Central memory CD8-positive, alpha-beta T cell (primary cell): ENCODE data around the gene KCNA4.
"Not testable (repeated sequence)": the region's sequence is repeated elsewhere in the genome, so short reads cannot be mapped to it uniquely, and the experiment has no call there.

Experiments
- ATAC-seq: fragments of 150-1000 bp; cut with Tn5 transposase; replicated peaks from 2 replicates; pipeline ENCODE4 v1.10.0; 2022; ENCODE audit warnings: mild to moderate bottlenecking, moderate FRiP score, moderate number of reproducible peaks; ENCODE audit not compliant: poor library complexity, severe bottlenecking; ENCODE audit errors: extremely low read depth
- DNase-seq, 2 donors: peaks; one replicate each; pipeline ENCODE4 v3.0.0; 2021; ENCODE audit warnings: low spot score in 2 of 2
- H3K27ac Mint-ChIP-seq: one replicate; pipeline ENCODE4 v1.8.0; 2022; ENCODE audit warnings: low read depth, mild to moderate bottlenecking, moderate library complexity, mixed read lengths
- H3K27me3 Mint-ChIP-seq: one replicate; pipeline ENCODE4 v1.8.0; 2022; ENCODE audit warnings: mixed read lengths
- H3K36me3 Mint-ChIP-seq: one replicate; pipeline ENCODE4 v1.8.0; 2022; ENCODE audit warnings: mild to moderate bottlenecking, moderate library complexity, mixed read lengths; ENCODE audit not compliant: insufficient read depth
- H3K4me1 Mint-ChIP-seq: one replicate; pipeline ENCODE4 v1.8.0; 2022; ENCODE audit warnings: mixed read lengths
- H3K4me3 Mint-ChIP-seq: one replicate; pipeline ENCODE4 v1.8.0; 2022; ENCODE audit warnings: mild to moderate bottlenecking, moderate library complexity, mixed read lengths
- H3K9me3 Mint-ChIP-seq: one replicate; pipeline ENCODE4 v1.8.0; 2022; ENCODE audit warnings: mixed read lengths

The KCNA4 gene

DNA sequence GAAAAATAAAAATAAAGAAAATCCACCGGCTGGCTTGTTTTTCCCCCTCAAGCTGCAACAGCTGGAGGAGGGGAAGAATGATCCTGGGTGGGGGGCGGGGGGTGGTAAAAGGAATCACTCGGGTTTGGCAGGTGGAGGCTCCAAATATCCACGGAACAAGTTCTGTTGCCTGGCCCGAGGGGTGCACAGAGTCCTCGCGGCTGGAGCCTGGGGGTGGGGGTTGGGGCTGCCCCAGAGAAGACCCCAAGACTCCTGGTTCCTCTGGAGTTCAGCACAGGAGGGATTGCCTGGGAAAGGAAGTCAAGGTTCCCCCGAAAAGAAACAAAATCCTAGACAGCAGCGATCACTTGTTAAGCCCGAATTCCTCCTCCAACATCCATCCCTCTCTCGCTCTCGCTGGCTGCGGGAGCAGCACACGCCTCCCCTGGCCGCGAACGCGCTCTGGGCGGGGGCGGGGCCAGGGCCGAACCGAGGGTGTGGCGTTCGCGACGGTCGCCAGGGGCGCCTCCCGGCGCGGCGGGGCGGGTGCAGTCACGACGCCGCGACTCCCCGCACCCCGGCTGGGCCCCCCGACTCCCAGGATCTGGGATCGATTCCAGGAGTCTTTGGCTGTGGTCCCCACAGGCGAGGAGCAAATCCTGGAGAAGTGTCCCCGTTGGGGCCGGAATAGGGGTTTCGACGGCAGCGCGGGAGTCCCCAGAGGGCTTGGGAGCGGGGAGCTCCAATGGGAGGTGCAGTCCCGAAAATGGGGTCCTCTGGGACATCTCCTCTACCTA lies at the start of gene KCNA4:
KCNA4 (minus strand) TSS at position 443 of the 776 bp plus-strand sequence. CDS start 4,352 bp downstream, outside the sequence.
- ATAC-seq = no peak
- no peak for DNase-seq
- H3K27ac Mint-ChIP-seq = no peak within 1 kb of the TSS
- no peaks in the 10 kb centered on the region for H3K4me1 Mint-ChIP-seq
- H3K36me3 Mint-ChIP-seq = no peaks in the 10 kb centered on the region
- no peak within 1 kb of the TSS for H3K4me3 Mint-ChIP-seq
- peaks cover 21% of the 10 kb centered on the region for H3K27me3 Mint-ChIP-seq
- H3K9me3 Mint-ChIP-seq = peaks cover 6% of the 10 kb centered on the region

DNA sequence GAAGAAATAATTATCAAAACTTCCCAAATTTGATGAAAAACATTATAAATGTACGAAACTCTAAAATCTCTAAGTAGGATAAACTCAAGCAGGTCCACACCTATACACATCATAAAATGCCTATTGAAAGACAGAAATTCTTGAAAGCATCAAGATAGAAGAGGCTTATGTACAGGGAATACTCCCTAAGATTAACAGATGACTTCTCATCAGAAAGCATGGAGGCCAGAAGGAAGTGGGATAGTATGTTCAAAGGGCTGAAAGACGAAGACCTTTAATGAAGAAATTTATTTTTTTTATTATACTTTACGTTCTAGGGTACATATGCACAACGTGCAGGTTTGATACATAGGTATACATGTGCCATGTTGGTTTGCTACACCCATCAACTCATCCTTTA lies 45.3 kb upstream of the KCNA4 start:
- H3K27me3 Mint-ChIP-seq = no peaks in the 10 kb centered on the region
- no peak overlapping the region for H3K4me3 Mint-ChIP-seq
- no peaks in the 10 kb centered on the region for H3K36me3 Mint-ChIP-seq

DNA sequence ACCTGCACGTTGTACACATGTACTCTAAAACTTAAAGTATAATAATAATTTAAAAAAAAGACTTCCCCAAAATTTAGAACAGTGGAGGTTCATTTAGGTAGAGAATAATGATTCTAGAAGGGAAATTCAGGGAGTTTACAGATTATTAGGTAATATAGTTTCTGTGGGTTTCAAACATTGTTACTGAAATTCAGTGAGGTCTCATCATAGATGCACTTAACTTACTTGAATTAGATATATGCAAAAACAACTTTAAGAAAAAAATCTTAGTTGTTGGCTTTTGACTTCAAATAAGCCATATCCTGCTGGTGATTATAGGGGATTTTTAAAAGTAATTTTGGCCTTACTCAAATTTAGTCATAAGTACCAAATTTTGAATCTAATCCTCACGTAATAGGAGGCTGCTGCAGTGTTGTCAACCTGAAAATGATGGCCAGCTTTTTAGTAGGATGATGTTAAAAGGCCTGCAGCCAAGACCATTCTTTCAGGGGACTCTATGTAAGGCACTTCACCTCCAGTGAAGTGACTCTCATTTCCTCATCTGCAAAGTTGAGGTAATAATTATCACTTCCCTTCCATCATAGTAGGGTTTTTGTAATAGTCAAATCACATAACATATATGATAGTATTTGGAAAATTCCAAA lies 42.5 kb upstream of the KCNA4 start:
- no peak for ATAC-seq
- Mint-ChIP-seq H3K36me3 (no peaks in the 10 kb centered on the region), H3K27me3 (no peaks in the 10 kb centered on the region), H3K9me3 (peaks cover 25% of the 10 kb centered on the region), H3K4me3 (no peak overlapping the region), H3K27ac (no peak overlapping the region), H3K4me1 (no peaks in the 10 kb centered on the region)
- DNase-seq = no peak

More for the DNA sequence above, 45.3 kb upstream of the KCNA4 start:
- Mint-ChIP-seq H3K9me3 (peaks cover 39% of the 10 kb centered on the region), H3K4me1 (no peaks in the 10 kb centered on the region), H3K27ac (no peak overlapping the region)
- ATAC-seq (no peak), DNase-seq (no peak)

DNA sequence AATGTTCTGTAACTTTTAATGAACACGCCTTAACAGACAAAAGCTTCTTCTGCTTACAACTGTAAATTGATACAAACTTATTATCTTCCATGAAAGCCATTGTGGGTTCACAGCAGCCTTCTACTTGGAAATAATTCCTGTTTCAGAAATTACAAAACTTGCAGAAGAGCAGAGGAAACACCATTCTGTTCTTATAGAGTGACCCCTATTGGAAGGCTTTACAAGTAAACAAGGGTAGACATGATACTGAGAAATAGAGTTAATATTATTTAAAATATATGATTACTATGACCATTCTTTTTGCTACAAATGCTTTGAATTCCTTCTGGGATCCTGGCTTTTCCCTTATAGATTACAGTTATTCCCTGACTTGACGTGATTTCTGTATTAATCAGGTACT lies 32.4 kb upstream of the KCNA4 start:
- Mint-ChIP-seq H3K27ac (no peak overlapping the region), H3K4me1 (no peaks in the 10 kb centered on the region), H3K36me3 (no peaks in the 10 kb centered on the region), H3K9me3 (peaks cover 15% of the 10 kb centered on the region), H3K27me3 (no peaks in the 10 kb centered on the region), H3K4me3 (no peak overlapping the region)
- ATAC-seq (no peak), DNase-seq (no peak)

DNA sequence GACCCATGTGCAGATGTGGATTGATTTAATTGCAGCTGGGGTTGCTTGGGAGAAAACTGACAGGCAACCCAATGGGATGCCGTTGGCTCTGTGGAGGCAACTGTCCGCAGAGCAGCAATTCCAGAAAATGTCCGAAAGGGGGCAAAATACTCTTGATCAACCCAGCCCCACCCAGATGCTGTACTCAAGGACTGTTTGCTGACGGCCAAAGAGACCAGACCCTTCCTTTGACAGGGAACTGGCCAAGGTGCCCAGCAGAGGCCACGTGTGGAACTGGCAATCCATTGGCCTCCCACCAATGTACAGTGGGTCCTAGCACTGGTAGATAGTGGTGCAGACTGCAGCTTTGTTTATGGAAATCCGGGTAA lies 29.7 kb upstream of the KCNA4 start:
- Mint-ChIP-seq H3K27me3 (no peaks in the 10 kb centered on the region), H3K4me3 (no peak overlapping the region), H3K4me1 (no peaks in the 10 kb centered on the region), H3K36me3 (no peaks in the 10 kb centered on the region), H3K27ac (no peak overlapping the region), H3K9me3 (peaks cover 18% of the 10 kb centered on the region)
- ATAC-seq (no peak), DNase-seq (no peak)

DNA sequence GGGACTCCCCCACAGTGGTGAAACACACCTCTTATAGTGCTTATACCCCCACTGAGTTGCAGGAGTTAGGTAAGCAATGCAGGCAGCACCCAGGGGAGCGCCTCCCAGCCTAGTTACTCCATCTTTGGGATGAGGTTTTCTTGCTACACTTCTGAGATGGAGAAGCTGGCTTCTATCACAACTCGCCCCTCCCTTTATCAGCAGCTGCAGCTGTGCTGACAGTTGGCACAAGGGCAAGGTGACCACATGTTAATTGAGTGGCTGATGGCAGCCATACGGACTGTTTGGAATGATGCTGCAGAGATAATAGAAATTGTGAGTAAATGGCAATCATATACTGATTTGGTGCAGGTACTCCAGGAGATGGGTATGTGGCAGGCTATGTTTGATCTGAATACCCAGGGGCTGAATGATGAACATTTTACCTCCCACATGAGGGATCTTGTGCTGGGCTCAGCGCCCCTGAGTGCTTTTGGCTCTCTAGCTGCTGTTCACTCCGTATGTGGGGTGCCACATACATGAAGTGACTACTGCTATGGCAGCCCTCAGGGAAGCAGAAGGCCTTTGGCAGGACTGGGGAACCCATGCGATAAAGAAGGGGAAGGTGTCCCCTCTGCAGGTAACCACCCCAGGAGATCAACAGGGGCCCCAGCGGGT lies 29.2 kb upstream of the KCNA4 start:
- Mint-ChIP-seq H3K27ac (no peak overlapping the region), H3K4me3 (no peak overlapping the region), H3K4me1 (no peaks in the 10 kb centered on the region), H3K36me3 (no peaks in the 10 kb centered on the region), H3K9me3 (peaks cover 18% of the 10 kb centered on the region), H3K27me3 (no peaks in the 10 kb centered on the region)
- ATAC-seq (no peak), DNase-seq (no peak)

DNA sequence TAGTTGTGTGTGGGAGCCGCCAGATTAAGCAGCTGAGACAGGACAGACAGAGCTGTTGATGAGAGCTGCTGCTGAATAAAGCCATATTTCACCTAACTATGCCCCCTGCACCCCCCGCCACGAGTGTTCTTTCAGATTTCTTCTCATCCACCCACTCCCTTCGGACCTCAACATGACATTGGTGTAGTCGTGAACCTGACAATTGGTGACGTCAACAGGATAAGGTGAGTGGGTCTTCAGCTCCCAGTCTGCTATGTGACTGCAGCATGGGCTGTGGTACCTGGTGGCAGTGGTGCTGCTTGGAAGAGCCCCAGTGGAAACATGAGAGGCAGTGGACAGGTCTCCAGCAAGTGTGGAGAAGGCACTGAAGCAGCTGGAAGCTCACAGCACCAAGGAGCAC lies 28.3 kb upstream of the KCNA4 start:
- DNase-seq (no peak), ATAC-seq (no peak)
- H3K36me3 Mint-ChIP-seq = no peaks in the 10 kb centered on the region
- H3K4me1 Mint-ChIP-seq = no peaks in the 10 kb centered on the region
- H3K4me3 Mint-ChIP-seq = no peak overlapping the region
- no peaks in the 10 kb centered on the region for H3K27me3 Mint-ChIP-seq
- no peak overlapping the region for H3K27ac Mint-ChIP-seq
- H3K9me3 Mint-ChIP-seq = peaks cover 17% of the 10 kb centered on the region

DNA sequence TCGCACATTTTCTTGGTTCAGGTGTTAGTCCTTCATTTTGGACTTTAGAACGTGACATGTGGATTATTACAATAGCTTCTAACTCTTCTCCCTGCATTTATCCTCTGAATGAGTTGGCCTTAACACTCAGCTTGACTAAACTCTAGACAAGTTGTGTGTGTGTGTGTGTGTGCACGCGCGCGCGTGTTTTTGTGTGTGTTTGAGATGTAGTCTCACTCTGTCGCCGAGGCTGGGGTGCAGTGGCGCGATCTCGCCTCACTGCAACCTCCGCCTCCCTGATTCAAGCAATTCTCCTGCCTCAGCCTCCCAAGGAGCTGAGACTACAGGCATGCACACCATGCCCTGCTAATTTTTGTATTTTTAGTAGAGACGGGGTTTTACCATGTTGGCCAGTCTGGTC lies 24.3 kb upstream of the KCNA4 start:
- DNase-seq (no peak), ATAC-seq (no peak)
- Mint-ChIP-seq H3K4me3 (no peak overlapping the region), H3K36me3 (no peaks in the 10 kb centered on the region), H3K4me1 (no peaks in the 10 kb centered on the region), H3K27me3 (no peaks in the 10 kb centered on the region), H3K9me3 (peaks cover 29% of the 10 kb centered on the region), H3K27ac (no peak overlapping the region)

DNA sequence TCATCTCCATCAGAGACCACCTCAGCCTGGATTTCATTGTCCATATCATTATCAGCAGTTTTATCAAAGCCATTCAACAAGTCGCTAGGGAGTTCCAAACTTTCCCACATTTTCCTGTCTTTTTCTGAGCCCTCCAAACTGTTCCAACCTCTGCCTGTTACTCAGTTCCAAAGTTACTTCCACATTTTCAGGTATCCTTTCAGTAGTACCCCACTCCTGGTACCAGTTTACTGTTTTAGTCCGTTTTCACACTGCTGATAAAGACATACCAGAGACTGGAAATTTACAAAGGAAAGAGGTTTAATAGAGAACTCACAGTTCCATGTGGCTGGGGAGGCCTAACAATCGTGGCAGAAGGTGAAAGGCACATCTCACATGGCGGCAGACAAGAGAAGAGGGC lies 17.9 kb upstream of the KCNA4 start:
- H3K9me3 Mint-ChIP-seq = peaks cover 22% of the 10 kb centered on the region
- H3K27me3 Mint-ChIP-seq, DNase-seq, ATAC-seq, H3K36me3 Mint-ChIP-seq, H3K4me1 Mint-ChIP-seq, H3K4me3 Mint-ChIP-seq, H3K27ac Mint-ChIP-seq: not testable (repeated sequence)

DNA sequence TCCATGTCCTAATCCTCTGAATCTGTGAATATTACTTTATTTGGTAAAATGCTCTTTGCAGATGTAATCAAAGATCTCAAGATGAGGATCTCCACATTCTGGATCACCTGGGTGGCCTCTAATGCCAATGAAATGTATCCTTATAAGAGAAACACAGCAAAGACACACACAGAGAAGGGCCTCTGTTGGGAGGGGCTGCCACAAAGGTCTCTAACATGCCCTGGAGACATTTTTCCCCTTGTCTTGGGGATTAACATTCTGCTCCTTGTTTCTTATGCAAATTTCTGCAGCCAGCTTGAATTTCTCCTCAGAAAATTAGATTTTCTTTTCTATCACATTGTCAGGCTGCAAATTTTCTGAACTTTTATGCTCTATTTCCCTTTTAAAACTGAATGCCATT lies 17.3 kb upstream of the KCNA4 start:
- H3K4me1 Mint-ChIP-seq, H3K4me3 Mint-ChIP-seq, H3K27ac Mint-ChIP-seq, H3K36me3 Mint-ChIP-seq, H3K27me3 Mint-ChIP-seq, ATAC-seq, DNase-seq: not testable (repeated sequence)
- peaks cover 17% of the 10 kb centered on the region for H3K9me3 Mint-ChIP-seq

DNA sequence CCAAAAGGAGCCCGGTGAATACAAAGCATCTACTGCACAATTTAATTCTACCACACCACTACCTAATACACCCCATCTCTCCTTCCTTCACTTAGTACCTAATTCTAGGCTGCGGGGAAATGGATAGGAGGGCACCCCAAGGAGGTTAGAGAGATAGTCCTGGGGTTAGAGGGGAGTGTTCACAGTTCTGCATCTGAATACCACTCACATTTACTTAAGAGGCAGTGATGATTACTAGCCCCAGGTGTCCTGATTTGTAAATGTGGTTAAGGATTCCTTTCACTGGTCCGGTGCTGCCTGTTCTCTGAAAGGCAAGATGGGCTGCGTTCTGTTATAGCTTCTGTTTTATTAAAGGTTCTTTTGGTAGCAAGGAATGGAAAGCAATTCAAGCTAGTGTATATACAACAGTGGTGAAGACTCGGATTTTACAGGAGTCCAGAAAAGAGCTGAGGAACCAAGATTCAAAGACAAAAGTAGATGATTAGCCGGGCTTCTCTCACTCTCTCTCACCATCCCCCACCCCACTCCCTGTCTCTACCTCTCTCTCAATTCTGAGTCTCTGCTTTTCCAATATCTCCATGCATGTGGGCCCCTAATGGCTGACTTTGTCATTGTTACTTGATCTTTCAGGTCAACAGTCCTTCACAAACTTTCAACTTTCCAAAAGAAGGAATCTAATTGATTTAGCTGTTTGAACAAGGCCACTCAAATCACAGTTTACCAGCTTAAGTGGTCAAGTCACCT lies 8.7 kb upstream of the KCNA4 start:
- Mint-ChIP-seq H3K4me1 (no peaks in the 10 kb centered on the region), H3K27me3 (no peaks in the 10 kb centered on the region), H3K27ac (no peak overlapping the region), H3K4me3 (no peak overlapping the region), H3K36me3 (no peaks in the 10 kb centered on the region), H3K9me3 (peaks cover 17% of the 10 kb centered on the region)
- DNase-seq (no peak), ATAC-seq (no peak)

DNA sequence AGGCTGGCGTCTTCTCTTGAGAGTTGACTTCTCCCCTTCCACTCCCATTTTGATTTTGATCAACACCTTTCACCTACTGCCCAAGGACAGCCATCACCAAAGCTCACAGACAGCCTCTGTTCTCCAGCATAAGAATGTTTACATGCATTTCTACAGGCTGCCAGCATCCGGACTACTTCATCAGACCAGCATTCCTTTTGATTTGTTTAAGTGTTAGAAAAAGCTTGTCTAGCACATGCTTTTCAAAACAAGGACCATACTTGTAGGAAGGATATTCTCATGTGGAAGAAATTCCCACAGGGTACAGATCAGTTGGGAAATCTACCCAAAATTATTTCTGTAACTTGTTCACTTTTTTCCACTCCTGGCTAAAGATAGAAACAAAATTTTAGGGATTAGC lies 6.2 kb upstream of the KCNA4 start:
- Mint-ChIP-seq H3K27me3 (peaks cover 11% of the 10 kb centered on the region), H3K9me3 (peaks cover 17% of the 10 kb centered on the region), H3K4me3 (no peak overlapping the region), H3K27ac (no peak overlapping the region), H3K36me3 (no peaks in the 10 kb centered on the region), H3K4me1 (no peaks in the 10 kb centered on the region)
- no peak for DNase-seq
- ATAC-seq = no peak
